GM12878 (cell line): ENCODE data around the gene CENPO. TPM values are rescaled to one million over a fixed set of nuclear protein-coding genes. Genes with fewer than 3 reads are reported as not detected.

Experiments
- ATAC-seq: fragments of 200-7000 bp; cut with Tn5 transposase; 3 replicates; pipeline ENCODE4 v1.9.1; 2020; ENCODE audit warnings: mild to moderate bottlenecking, moderate library complexity
- BruUV-seq: library from RNA; stranded (reverse); fragments of 400-500 nt; replicated peaks from 2 replicates; lab custom pipeline; 2021; lab: Mats Ljungman, UMichigan
- CTCF ChIA-PET: fragments of 300-600 bp; sonication (Branson Sonifier 250); formaldehyde crosslinking; extraction: SDS; loops from one replicate; lab custom pipeline; 2021; ENCODE audit warnings: inconsistent platforms; lab: Yijun Ruan, JAX
- POLR2A ChIA-PET: fragments of 350-600 bp; formaldehyde crosslinking; extraction: SDS; loops from one replicate; lab custom pipeline; 2021; ENCODE audit warnings: inconsistent platforms; lab: Charles Lee
- RAD21 ChIA-PET: fragments of 300-600 bp; sonication (Branson Sonifier 250); formaldehyde crosslinking; loops from one replicate; lab custom pipeline; 2023; ENCODE audit warnings: antibody characterized with exemption; ENCODE audit not compliant: unreplicated experiment; lab: Charles Lee
- SMC1A ChIA-PET: fragments of 300-600 bp; sonication (Branson Sonifier 250); formaldehyde crosslinking; loops from one replicate; lab custom pipeline; 2023; ENCODE audit not compliant: unreplicated experiment, uncharacterized antibody; lab: Charles Lee
- DNase-seq: peaks from one replicate; pipeline ENCODE4 v3.0.0-alpha.2; 2011; ENCODE audit warnings: low read depth, low spot score
- FAIRE-seq: peaks from 3 replicates; lab custom pipeline; 2011; peaks lifted over from hg19 to GRCh38; lab: Jason Lieb, UNC
- H2AFZ ChIP-seq: 2 replicates; pipeline ENCODE4 v1.6.0; 2011; ENCODE audit warnings: low read depth, low read length, control low read depth; ENCODE audit not compliant: control insufficient read depth
- H3K27ac ChIP-seq: 2 replicates; pipeline ENCODE4 v1.5.1; 2011; ENCODE audit warnings: control low read depth; ENCODE audit not compliant: control insufficient read depth, insufficient read depth
- H3K27me3 ChIP-seq, 2 experiments: replicated peaks in 1 of 2; 2 replicates each; pipeline versions ENCODE4 v1.6.0 to v1.6.1; 2011; ENCODE audit warnings: low read length in 1 of 2; ENCODE audit not compliant: control insufficient read depth in 2 of 2, insufficient read depth in 2 of 2
- H3K36me3 ChIP-seq, 2 experiments: 2 replicates each; pipeline ENCODE4 v1.5.1; 2011; ENCODE audit warnings: low read length in 1 of 2; ENCODE audit not compliant: control insufficient read depth in 2 of 2, insufficient read depth in 2 of 2
- H3K4me1 ChIP-seq: 2 replicates; pipeline ENCODE4 v1.6.1; 2011; ENCODE audit warnings: mild to moderate bottlenecking, low read length, moderate library complexity, mixed read lengths; ENCODE audit not compliant: control insufficient read depth, insufficient read depth
- H3K4me2 ChIP-seq: 2 replicates; pipeline ENCODE4 v1.6.0; 2011; ENCODE audit warnings: control low read depth; ENCODE audit not compliant: control insufficient read depth, insufficient read depth
- H3K4me3 ChIP-seq: fragments of 200-600 bp; sonication (generic); 2 replicates; pipeline ENCODE4 v1.5.1; 2016
- H3K79me2 ChIP-seq: 2 replicates; pipeline ENCODE4 v1.6.0; 2011; ENCODE audit warnings: low read length; ENCODE audit not compliant: control insufficient read depth, insufficient read depth
- H3K9ac ChIP-seq: 2 replicates; pipeline ENCODE4 v1.8.0; 2011; ENCODE audit warnings: low read length, control low read depth, mixed read lengths; ENCODE audit not compliant: control insufficient read depth, insufficient read depth
- H3K9me3 ChIP-seq: replicated peaks from 3 replicates; pipeline ENCODE4 v1.5.1; 2011; ENCODE audit warnings: mild to moderate bottlenecking, low read length; ENCODE audit not compliant: control insufficient read depth, insufficient read depth
- H4K20me1 ChIP-seq: 2 replicates; pipeline ENCODE4 v1.6.0; 2011; ENCODE audit not compliant: control insufficient read depth, insufficient read depth
- ATF2 ChIP-seq: IDR thresholded peaks from 2 replicates; pipeline ENCODE4 v1.6.1; 2012; ENCODE audit warnings: low read length, inconsistent platforms
- BMI1 ChIP-seq: fragments of 450-650 bp; IDR thresholded peaks from 2 replicates; pipeline ENCODE4 v1.6.1; 2016; ENCODE audit warnings: mild to moderate bottlenecking, moderate library complexity, borderline replicate concordance
- CBX5 ChIP-seq: sonication (generic); IDR thresholded peaks from 2 replicates; pipeline ENCODE4 v1.6.1; 2016; ENCODE audit warnings: low read depth, moderate library complexity, mild to moderate bottlenecking, inconsistent platforms
- DPF2 ChIP-seq: fragments of 450-650 bp; IDR thresholded peaks from 2 replicates; pipeline ENCODE4 v1.6.1; 2017; ENCODE audit warnings: mild to moderate bottlenecking
- ELK1 ChIP-seq: IDR thresholded peaks from 2 replicates; pipeline ENCODE4 v1.6.1; 2012; ENCODE audit warnings: low read depth, low read length, improper control_type of control experiment
- FOS ChIP-seq: IDR thresholded peaks from 3 replicates; pipeline ENCODE4 v1.6.1; 2011; ENCODE audit warnings: borderline replicate concordance; ENCODE audit not compliant: insufficient read length; ENCODE audit errors: extremely low read depth
- KAT2A ChIP-seq: conservative IDR thresholded peaks from 2 replicates; pipeline ENCODE4 v1.6.1; 2011; ENCODE audit warnings: low read depth, low read length; ENCODE audit not compliant: control insufficient read depth
- MEF2A ChIP-seq: IDR thresholded peaks from 2 replicates; pipeline ENCODE4 v1.6.1; 2011; ENCODE audit warnings: low read depth, mild to moderate bottlenecking, low read length, moderate library complexity; ENCODE audit not compliant: insufficient read depth
- NFIC ChIP-seq: IDR thresholded peaks from 2 replicates; pipeline ENCODE4 v1.6.1; 2012; ENCODE audit warnings: low read depth, mild to moderate bottlenecking, inconsistent platforms, low read length, moderate library complexity
- NR2F1 ChIP-seq: fragments of 450-650 bp; conservative IDR thresholded peaks from 2 replicates; pipeline ENCODE4 v1.6.1; 2017; ENCODE audit warnings: mild to moderate bottlenecking
- NRF1 ChIP-seq: conservative IDR thresholded peaks from 2 replicates; pipeline ENCODE4 v1.6.1; 2011; ENCODE audit warnings: mild to moderate bottlenecking, low read depth, low read length, improper control_type of control experiment
- RCOR1 ChIP-seq: conservative IDR thresholded peaks from 2 replicates; pipeline ENCODE4 v1.6.1; 2012; ENCODE audit warnings: low read depth, low read length, improper control_type of control experiment
- SUZ12 ChIP-seq: fragments of 200-600 bp; sonication (generic); IDR thresholded peaks from one replicate; pipeline ENCODE4 v1.6.1; 2018; ENCODE audit warnings: antibody characterized with exemption, mild to moderate bottlenecking; ENCODE audit not compliant: unreplicated experiment
- YBX1 ChIP-seq: fragments of 450-650 bp; IDR thresholded peaks from 2 replicates; pipeline ENCODE4 v1.6.1; 2016; ENCODE audit warnings: antibody characterized with exemption
- ZNF217 ChIP-seq: fragments of 450-650 bp; IDR thresholded peaks from 2 replicates; pipeline ENCODE4 v1.6.1; 2017; ENCODE audit warnings: antibody characterized with exemption, mild to moderate bottlenecking
- WGBS: methylation state at CpG from one replicate; pipeline ENCODE4 v1.1.6; 2016; ENCODE audit warnings: low lambda C conversion rate; ENCODE audit not compliant: insufficient replicate concordance, insufficient coverage; ENCODE audit errors: missing lambda C conversion rate; 5-methylcytosine and 5-hydroxymethylcytosine counted together
- in situ Hi-C: fragments of 300-500 bp; cut with MboI; formaldehyde crosslinking; loops from 9 replicates; pipeline ENCODE4 v1.14.3; 2018; ENCODE audit warnings: mixed read lengths
- intact Hi-C: fragments of 100-400 bp; cut with micrococcal nuclease; formaldehyde crosslinking; loops from one replicate; pipeline ENCODE4 v1.14.2; 2022; ENCODE audit not compliant: unreplicated experiment
- polyA plus RNA-seq, 11 experiments: library from polyadenylated mRNA; depleted of rRNA in 4 of 11; unstranded in 6 of 11; stranded (reverse) in 5 of 11; fragments of >200 nt; fragmentation: Nextera tagmentation in 4 of 11; fragmentation: Illumina TruSeq in 1 of 11; extraction: Ambion mirVana in 4 of 11; extraction: Trizol in 1 of 11; gene quantifications; 1 replicate in 1 of 11; 2 replicates in 10 of 11; pipeline versions ENCODE4 v1.2.1 to v1.2.3, GENCODE V29; 2011 to 2016; ENCODE audit warnings: inconsistent platforms in 2 of 11, missing spikeins in 2 of 11, low read depth in 1 of 11
- total RNA-seq, 4 experiments: library from RNA; depleted of rRNA in 3 of 4; stranded (reverse); fragments of >200 nt in 3 of 4; fragmentation: Illumina TruSeq in 1 of 4; extraction: Trizol in 1 of 4; gene quantifications; 2 replicates each; pipeline versions ENCODE4 v1.2.1 to v1.2.3, GENCODE V29; 2013 to 2021
- TF ChIP-seq, protein P1 (sequence below): IDR thresholded peaks from 2 replicates; pipeline ENCODE4 v1.6.1; 2011; ENCODE audit warnings: borderline replicate concordance, low read depth, mild to moderate bottlenecking, moderate library complexity, low read length; ENCODE audit not compliant: insufficient read depth, poor library complexity, severe bottlenecking

CENPO gene
- total and polyA plus RNA-seq, 10 of the 15 experiments (the other 5 are each of a cell fraction or from before 2014, with no cell fraction given) = 18.7 to 37.0 (median 31.4) TPM

GRCh38 chr2:24842081-24843050, 49.1 kb downstream of the CENPO start:
- Histone ChIP-seq H3K27ac (no peak overlapping the region), H3K4me1 (no peaks in the 10 kb centered on the region), H2AFZ (no peak overlapping the region), H3K27me3 (no peaks in the 10 kb centered on the region), H3K4me3 (no peak overlapping the region), H3K4me2 (no peak overlapping the region), H3K36me3 (peaks cover 0 to 22% of the 10 kb centered on the region in 2 experiments; a peak in 3 of 4 replicates), H3K79me2 (no peaks in the 10 kb centered on the region; the same call in 1 of the 2 replicates), H4K20me1 (no peaks in the 10 kb centered on the region), H3K9ac (no peak overlapping the region), H3K9me3 (peaks cover 9% of the 10 kb centered on the region; the same call in 2 of the 3 replicates)
- FAIRE-seq (no peak), ATAC-seq (no peak), DNase-seq (no peak)
- no TSS peak for BruUV-seq
- no peak for TF ChIP-seq CBX5
- no peak for TF ChIP-seq RCOR1
- TF ChIP-seq, protein P1, sequence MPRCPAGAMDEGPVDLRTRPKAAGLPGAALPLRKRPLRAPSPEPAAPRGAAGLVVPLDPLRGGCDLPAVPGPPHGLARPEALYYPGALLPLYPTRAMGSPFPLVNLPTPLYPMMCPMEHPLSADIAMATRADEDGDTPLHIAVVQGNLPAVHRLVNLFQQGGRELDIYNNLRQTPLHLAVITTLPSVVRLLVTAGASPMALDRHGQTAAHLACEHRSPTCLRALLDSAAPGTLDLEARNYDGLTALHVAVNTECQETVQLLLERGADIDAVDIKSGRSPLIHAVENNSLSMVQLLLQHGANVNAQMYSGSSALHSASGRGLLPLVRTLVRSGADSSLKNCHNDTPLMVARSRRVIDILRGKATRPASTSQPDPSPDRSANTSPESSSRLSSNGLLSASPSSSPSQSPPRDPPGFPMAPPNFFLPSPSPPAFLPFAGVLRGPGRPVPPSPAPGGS = no peak
- no peak for TF ChIP-seq MEF2A
- TF ChIP-seq ZNF217 = no peak
- TF ChIP-seq NFIC = no peak
- TF ChIP-seq YBX1 = no peak
- TF ChIP-seq SUZ12 = no peak
- no peak for TF ChIP-seq FOS
- TF ChIP-seq KAT2A = no peak
- no peak for TF ChIP-seq BMI1
- no peak for TF ChIP-seq ATF2
- TF ChIP-seq NRF1 = no peak
- no peak for TF ChIP-seq DPF2
- TF ChIP-seq ELK1 = no peak
- no peak for TF ChIP-seq NR2F1
- in situ Hi-C loops (no loop called here), intact Hi-C loops (no loop called here)
- CTCF ChIA-PET = interaction anchor here (0.9 kb wide), 1 partner anchor 15 kb away, joined by 3 read pairs; no protein-coding TSS in a partner anchor
- SMC1A ChIA-PET = no interaction called here
- POLR2A ChIA-PET = no interaction called here
- RAD21 ChIA-PET = no interaction called here
- WGBS = 95% methylated on average over 39 of the region's 39 CpGs
